Brain microvascular endothelial cell (primary cell): ENCODE results near the gene CKLF.
"Not testable (repeated sequence)": the region's sequence is repeated elsewhere in the genome, so short reads cannot be mapped to it uniquely, and the experiment has no call there.

ENCODE experiments used
- DNase-seq: peaks from one replicate; pipeline ENCODE4 v3.0.0-alpha.2; 2020
- H3K27ac ChIP-seq: fragments of 250-450 bp; sonication (Bioruptor Pico); 2 replicates; pipeline ENCODE4 v1.5.1; 2020; ENCODE audit warnings: mild to moderate bottlenecking, moderate library complexity
- H3K27me3 ChIP-seq: fragments of 250-450 bp; sonication (Bioruptor Pico); replicated peaks from 2 replicates; pipeline ENCODE4 v1.5.1; 2020; ENCODE audit warnings: mild to moderate bottlenecking
- H3K36me3 ChIP-seq: fragments of 250-450 bp; sonication (Bioruptor Pico); replicated peaks from 2 replicates; pipeline ENCODE4 v1.5.1; 2020; ENCODE audit warnings: mild to moderate bottlenecking
- H3K4me3 ChIP-seq: 2 replicates; pipeline ENCODE4 v1.5.1; 2011; ENCODE audit warnings: low read depth, mild to moderate bottlenecking, control low read depth, low read length, moderate library complexity
- in situ Hi-C: cut with HindIII; loops from 2 replicates; pipeline ENCODE4 v1.10.0; 2017; ENCODE audit warnings: low sequenced_read_pairs, low pct_ligation_motif_present
- TF ChIP-seq, protein P1 (sequence below): IDR thresholded peaks from 2 replicates; pipeline ENCODE4 v1.5.1; 2011; ENCODE audit warnings: low read depth, mild to moderate bottlenecking, moderate library complexity, low read length, control low read depth, inconsistent platforms; ENCODE audit errors: missing control alignments

CKLF gene

DNA sequence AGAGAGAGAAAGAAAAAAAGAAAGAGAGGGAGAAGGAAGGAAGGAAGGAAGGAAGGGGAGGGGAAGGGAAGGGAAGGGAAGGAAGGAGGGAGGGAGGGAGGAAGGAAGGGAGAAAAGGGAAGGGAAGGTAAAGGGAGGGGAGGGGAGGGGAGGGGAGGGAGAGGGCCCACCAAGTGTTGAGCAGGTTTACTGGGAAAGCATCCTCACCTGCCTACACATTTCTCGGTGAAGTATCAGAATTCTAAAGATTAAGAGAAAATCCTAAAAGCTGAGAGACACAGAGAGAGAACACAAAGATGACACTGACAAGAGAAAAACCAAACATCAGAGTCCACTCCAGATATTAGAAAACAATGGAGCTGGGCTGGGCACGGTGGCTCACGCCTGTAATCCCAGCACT lies 39.9 kb downstream of the CKLF start:
- TF ChIP-seq, protein P1, sequence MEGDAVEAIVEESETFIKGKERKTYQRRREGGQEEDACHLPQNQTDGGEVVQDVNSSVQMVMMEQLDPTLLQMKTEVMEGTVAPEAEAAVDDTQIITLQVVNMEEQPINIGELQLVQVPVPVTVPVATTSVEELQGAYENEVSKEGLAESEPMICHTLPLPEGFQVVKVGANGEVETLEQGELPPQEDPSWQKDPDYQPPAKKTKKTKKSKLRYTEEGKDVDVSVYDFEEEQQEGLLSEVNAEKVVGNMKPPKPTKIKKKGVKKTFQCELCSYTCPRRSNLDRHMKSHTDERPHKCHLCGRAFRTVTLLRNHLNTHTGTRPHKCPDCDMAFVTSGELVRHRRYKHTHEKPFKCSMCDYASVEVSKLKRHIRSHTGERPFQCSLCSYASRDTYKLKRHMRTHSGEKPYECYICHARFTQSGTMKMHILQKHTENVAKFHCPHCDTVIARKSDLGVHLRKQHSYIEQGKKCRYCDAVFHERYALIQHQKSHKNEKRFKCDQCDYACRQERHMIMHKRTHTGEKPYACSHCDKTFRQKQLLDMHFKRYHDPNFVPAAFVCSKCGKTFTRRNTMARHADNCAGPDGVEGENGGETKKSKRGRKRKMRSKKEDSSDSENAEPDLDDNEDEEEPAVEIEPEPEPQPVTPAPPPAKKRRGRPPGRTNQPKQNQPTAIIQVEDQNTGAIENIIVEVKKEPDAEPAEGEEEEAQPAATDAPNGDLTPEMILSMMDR, result no peak
- DNase-seq, result no peak
- Histone ChIP-seq H3K36me3 (no peaks in the 10 kb centered on the region), H3K27me3 (no peaks in the 10 kb centered on the region), H3K4me3 (no peak overlapping the region), H3K27ac (no peak overlapping the region)
- in situ Hi-C loops, result no loop called here

DNA sequence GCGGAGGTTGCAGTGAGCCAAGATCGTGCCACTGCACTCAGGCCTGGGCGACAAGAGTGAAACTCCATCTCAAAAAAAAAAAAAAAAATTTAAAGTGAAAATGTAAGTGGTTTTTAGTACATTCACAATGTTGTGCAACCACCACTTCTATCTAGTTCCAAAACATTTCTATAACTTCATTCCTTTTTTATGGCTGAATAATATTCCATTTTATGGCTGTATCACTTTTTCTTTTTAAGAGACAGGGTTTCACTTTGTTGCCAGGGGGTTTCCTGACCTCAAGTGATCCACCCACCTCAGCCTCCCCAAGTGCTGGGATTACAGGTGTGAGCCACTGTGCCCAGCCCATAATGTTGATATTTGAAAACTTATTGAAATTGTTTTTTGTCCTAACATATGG lies 40.4 kb downstream of the CKLF start:
- TF ChIP-seq, protein P1, result no peak

DNA sequence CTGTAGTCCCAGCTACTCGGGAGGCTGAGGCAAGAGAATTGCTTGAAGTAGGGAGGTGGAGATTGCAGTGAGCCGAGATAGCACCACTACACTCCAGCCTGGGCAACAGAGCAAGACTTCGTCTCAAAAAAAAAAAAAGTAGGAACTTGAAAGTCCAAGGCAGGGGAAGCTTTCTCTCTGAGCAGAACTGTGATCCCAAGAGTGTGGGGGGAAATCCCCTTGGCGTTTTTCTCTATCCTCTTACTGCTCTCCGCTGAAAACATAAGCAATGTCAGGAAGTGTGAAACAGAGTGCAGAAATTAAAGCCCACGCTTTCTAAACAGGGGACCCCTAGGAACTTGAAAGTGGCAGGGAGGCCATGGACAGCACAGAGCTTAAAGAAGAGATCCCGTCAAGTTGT lies 42.4 kb downstream of the CKLF start:
- no peaks in the 10 kb centered on the region for H3K36me3 ChIP-seq
- no peak for DNase-seq
- no peaks in the 10 kb centered on the region for H3K27me3 ChIP-seq
- no peak overlapping the region for H3K4me3 ChIP-seq
- in situ Hi-C loops, result no loop called here
- no peak overlapping the region for H3K27ac ChIP-seq
- TF ChIP-seq, protein P1, result no peak

More for the DNA sequence above, 40.4 kb downstream of the CKLF start:
- H3K27me3 ChIP-seq, result no peaks in the 10 kb centered on the region
- no peak overlapping the region for H3K27ac ChIP-seq
- H3K4me3 ChIP-seq, result no peak overlapping the region
- in situ Hi-C loops, result no loop called here
- DNase-seq, result no peak
- H3K36me3 ChIP-seq, result no peaks in the 10 kb centered on the region

DNA sequence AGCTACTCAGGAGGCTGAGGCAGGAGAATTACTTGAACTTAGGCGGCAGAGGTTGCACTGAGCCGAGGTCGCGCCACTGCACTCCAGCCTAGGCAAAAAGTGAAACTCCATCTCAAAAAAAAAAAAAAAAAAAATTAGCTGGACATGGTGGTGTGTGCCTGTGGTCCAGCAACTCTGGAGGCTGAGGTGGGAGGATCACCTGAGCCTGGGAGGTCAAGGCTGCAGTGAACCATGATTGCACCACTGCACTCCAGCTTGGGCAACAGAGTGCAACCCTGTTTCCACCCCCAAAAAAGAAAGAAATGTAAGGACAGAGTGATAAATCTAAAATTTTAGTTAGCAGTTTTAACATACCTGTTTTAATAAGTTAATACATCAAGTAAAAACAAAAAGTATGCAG lies 44.2 kb downstream of the CKLF start:
- H3K36me3 ChIP-seq, H3K4me3 ChIP-seq, in situ Hi-C loops, H3K27ac ChIP-seq, DNase-seq, H3K27me3 ChIP-seq: not testable (repeated sequence)

DNA sequence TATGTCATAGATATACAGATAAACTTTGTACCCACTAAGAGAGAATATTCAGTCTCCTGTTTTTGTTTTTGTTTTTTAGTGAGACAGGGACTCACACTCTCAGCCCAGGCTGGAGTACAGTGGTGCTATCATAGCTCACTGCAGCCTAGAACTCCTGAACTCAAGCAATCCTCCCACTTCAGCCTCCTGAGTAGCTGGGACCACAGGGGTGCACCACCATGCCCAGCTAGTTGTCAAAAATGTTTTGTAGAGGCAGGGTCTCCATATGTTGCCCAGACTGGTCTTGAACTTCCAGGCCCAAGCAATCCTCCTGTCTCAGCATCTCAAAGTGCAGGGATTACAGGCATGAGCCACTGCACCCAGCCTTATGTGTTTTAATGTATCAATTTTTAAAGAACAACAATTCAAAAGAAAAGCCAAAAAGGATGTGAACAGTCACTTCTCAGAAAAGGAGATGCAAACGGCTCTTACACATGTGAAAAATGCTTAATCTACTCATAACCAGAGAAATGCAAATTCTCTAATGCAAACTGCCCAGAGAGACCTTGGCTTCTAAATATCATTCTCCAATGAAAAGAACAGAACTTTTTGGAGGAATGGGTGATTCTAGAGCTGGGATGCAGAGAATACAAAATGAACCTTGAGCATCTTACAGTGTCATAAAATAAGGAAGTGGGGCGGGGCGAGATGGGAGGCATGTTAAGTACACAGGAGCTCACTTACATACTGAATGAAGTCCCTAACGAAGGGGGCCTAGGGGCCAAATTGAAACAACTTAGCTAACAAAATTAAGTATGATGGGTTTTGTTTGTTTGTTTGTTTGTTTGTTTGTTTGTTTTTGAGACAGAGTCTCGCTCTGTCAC lies 44.8 kb downstream of the CKLF start:
- no peak for DNase-seq
- in situ Hi-C loops, result no loop called here
- no peaks in the 10 kb centered on the region for H3K27me3 ChIP-seq
- H3K27ac ChIP-seq, result no peak overlapping the region
- no peaks in the 10 kb centered on the region for H3K36me3 ChIP-seq
- TF ChIP-seq, protein P1, result no peak
- no peak overlapping the region for H3K4me3 ChIP-seq

DNA sequence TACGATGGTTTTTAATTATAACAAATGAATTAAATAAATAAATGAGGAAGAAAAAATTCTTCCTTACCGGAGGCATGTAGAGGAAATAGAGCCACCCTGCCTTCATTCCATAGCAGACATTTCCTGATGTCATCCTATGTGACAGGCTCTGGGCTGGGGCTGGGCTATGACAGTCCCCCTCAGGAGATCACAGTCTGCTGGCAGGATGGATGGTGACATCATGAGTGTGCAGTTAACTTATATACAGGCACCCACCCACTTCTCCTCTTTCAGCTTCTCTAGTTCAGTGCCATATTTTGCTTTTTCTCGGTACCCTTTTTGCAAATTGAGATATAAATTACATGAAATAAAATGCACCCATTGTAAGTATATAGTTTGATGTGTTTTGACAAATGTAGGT lies 45.7 kb downstream of the CKLF start:
- TF ChIP-seq, protein P1, result no peak
- H3K4me3 ChIP-seq, result no peak overlapping the region
- H3K27ac ChIP-seq, result no peak overlapping the region
- no peaks in the 10 kb centered on the region for H3K27me3 ChIP-seq
- DNase-seq, result no peak
- in situ Hi-C loops, result no loop called here
- H3K36me3 ChIP-seq, result no peaks in the 10 kb centered on the region
